NCI-H1092 treated with DMSO at 0.1 percent for 48 hours (cell line): Measurements from ENCODE around the gene S100A2.
"Not testable (repeated sequence)": the region's sequence is repeated elsewhere in the genome, so short reads cannot be mapped to it uniquely, and the experiment has no call there.

ENCODE experiments used
- DNase-seq: peaks from one replicate; lab custom pipeline; 2025; lab: John Stamatoyannopoulos, UW

Gene S100A2

DNA sequence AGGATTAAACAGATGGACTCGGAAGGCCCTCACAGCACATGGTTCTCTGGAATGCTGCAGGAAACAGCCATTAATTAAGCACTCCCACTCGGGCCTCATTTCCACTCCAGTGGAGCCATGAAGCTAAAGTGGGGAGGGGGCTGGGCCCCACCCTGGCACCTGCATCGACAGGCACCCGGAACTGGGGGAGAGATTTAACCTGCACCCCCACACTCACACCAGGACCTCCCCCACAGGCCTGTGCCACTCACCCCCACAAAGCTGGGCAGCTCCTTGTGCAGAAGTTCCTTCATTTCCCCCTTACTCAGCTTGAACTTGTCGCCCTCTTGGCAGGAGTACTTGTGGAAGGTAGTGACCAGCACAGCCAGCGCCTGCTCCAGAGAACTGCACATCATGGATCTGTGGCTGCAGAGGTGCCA lies 2.2 kb downstream of the S100A2 start:
- DNase-seq: no peak

DNA sequence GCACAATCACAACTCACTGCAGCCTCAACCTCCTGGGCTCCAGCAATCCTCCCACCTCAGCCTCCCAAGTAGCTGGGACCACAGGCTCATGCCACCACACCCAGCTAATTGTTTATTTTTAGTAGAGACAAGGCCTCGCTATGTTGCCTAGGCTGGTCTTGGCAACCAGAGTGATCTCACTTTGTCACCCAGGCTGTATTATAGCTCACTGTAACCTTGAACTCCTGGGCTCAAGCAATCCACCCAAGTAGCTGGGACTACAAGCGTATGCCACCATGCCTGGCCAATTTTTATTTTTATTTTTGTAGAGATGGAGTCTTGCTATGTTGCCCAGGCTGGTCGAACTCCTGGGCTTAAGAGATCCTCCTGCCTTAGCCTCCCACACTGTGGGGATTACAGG lies 3.6 kb downstream of the S100A2 start:
- not testable (repeated sequence) for DNase-seq

DNA sequence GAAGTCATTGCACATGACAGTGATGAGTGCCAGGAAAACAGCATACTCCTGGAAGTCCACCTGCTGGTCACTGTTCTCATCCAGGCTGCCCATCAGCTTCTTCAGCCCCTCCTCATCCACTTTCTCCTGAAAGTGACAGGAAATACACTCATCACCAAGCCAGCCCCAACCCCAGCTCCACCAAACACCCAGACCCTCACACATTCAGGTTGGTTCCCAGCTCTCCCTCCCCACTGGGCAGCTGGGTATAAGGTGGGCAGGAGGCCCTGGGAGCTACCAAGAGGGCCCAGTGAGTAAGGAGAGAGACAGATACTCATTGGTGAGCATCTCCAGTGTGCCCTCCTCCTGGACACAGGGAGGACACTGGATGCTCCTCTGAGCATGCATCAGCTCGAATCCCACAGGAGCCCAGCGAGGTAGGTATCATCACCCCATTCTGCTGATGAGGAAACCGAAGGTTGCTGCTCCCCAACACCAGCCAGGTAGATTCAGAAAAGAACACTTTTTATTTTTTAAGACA lies 4.1 kb downstream of the S100A2 start:
- DNase-seq: no peak

DNA sequence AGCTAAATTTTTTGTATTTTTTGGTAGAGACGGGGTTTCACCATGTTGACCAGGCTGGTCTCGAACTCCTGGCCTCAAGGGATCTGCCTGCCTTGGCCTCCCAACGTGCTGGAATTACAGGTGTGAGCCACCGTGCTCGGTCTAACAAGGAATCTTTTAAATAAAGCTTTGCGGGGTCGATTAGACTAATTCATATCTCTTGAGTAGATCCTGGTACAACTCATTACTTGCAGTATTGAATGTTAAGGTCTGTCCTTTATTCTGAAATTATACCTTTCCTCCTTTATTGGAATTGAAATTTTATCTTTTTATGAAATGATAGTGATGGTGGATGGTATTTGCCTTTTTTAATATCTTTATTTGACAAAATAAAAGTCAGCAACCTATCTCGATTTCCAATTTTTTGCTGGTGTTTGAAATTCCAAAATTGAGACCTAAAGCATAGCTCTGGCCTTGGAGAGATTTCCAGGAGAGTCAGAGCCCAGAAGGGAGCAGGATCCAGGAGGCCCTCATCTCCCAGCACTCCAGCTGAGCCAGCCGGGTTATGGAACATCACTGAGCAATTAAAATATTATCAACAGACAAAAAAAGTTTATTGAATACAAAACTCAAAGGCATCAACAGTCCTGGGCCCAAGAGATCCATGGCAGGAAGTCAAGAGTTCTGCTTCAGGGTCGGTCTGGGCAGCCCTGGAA lies 4.7 kb downstream of the S100A2 start:
- DNase-seq: no peak

DNA sequence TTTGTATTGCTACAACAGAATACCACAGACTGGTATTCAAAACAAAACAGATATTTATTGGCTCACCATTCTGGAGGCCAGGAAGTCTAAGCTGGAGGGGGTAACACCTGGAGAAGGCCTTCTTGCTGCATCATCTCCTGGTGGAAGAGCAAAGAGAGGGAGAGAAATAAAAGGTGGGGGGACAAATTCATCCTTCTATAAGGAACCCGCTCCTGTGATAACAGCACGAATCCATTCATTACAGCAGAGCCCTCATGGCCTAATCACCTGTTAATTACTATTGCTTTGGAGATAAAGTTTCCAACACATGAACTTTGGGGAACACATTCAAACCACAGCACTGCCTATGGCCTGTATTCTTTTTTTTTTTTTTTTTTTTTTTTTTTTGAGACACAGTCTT lies 5.4 kb downstream of the S100A2 start:
- no peak for DNase-seq

DNA sequence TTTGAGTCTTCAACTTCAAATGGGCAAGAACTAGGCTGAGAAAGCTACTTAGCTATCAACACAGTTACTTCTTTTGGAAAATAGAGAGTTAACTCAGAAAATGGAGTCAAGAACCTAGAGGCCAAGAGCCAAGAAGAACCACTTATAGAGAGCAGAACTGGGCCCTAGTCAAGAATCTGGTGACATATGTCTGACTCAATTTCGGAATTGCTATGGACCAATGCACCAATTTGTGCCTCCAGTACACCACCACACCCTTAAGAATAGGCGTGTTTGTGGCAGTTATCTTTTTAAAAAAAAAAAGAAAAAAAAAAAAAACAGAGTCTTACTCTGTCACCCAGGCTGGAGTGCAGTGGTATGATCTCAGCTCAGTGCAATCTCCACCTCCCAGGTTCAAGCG lies 7.8 kb downstream of the S100A2 start:
- no peak for DNase-seq

DNA sequence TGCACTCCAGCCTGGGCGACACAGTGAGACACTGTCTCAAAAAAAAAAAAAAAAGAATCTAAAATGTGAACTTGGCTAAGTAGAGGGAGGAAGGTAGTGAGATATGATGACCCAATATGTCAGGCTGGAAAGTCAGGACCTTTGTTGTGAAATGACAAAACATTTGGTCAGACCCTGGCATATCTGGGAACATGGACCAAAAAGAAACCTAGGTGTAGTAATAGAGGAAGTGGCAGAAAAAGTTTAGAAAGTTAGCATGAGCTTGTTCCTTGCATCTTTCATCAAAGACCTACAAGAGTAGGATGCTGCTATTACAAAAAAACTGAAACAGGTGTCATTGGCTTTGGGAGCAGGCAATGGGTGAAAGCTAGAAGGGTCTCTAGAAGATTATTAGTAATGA lies 9.3 kb downstream of the S100A2 start:
- no peak for DNase-seq

DNA sequence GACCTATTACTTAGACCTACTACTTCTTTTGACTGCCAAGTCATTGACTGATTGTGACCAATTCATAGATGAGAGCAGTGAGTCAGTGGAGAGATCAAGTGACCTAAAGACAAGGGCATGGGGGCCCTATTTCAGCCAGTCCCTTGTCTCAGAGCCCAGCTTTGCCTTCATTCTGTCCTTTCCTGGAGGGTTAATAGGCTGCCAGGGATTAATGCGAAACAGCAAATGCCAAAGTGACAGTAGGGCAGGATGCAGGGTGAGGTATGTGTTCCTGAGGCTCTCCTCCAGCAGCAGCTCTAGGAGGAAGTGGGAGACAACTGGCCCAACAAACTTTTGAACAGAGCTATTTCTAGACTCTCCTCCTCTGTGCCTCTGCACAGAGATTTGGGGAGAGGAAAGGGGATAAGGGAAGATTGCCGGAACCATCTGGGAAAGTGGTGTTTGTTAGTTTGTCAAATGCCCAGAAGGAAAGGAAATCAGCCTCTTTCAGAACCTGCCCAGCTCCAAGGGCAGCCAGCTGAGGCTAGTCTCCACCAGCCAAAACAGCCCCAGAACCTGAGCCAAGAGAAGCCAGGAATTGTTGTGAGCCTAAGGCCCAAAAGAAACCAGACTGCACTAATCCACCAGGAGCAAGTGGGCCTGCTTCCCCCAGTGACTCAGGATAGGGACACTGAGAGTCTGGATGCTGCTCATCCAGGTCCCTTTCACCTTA lies 11.7 kb downstream of the S100A2 start:
- DNase-seq: no peak

DNA sequence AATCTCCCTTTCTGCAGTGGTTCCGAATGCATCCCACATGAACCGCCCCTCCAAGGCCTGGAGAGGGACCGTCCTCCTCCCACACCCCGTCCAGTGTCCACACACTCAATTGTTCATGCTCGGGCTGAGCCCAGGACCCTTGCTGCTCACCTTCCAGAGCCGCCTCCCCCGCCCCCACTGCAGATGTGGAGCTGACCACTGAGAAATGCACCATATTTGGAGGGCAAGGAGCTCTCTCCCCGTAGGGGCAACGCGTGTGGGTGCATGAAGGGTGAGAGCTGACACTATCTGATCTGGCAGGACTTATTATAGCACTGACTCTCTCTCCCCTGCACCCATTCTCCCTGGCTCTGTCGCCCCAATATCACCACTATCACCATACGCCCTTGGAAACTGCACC lies 12.5 kb downstream of the S100A2 start:
- no peak for DNase-seq

DNA sequence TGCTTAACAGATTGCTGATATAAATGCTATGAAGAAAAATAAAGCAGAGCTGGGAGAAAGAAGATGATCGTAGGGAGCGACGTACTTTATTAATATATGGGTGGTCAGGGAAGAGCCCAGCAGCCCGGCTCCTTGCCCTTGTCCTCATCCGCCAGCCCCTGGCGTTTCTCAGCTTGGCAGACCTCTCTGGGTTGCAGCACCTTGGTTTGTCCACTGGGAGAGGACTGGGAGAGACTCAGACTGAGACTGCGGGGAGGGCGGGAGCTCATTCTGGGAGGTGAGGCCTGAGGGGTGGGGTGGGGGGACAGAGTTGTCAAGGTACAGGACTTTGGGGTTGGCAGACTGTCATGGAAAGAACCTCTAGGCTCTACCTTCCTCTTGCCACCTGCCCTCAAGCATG lies 13.3 kb downstream of the S100A2 start:
- no peak for DNase-seq

DNA sequence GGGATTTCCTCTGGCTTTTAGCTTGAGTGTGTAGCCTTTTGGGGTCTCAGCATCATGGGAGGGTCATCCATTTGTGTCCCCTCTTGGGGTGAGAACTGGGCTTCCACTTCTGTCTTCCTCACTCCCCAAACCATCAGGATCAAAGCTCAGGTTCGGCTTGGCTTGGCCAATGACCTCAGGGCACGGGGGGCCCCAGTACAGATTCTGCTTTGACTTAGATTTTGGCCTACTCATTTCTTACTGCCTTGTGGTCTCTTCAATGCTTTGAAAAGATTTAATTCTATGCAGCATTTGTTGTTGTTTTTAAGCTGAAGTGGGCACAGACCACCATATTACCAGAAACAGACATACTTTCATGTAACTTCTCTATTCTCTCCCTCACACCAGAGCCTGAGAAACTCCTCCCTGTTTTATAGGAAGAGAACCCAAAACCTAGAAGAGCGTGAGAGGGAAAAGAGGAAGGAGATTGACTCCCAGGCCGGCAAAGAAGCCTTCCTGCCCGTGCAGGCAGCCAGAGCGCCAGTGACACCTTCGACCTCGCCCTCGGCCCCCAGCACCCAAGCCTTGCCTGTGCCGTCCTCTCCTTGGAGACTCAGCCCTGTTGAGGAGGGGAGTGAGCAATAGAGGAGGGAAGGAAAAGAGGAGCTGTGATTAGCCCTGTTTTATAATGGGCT lies 14.7 kb downstream of the S100A2 start:
- DNase-seq: no peak

DNA sequence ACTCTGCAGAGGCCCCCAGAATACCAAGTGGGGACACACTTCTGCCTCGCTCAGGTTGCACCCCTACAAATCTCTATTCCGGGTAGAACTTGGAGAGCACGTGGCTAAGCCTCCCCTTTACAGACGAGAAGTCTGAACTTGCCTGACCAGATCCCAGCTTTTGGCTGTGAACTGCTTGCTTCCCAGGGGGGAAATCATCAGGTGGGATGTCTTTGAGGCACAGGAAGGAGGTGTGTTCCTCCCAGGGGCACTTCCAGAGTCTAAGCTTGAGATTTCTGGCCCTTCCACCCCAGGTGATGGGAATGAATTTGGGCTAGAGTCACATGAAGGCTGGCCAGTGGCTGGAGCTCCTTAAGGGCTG lies 15.3 kb downstream of the S100A2 start:
- no peak for DNase-seq

DNA sequence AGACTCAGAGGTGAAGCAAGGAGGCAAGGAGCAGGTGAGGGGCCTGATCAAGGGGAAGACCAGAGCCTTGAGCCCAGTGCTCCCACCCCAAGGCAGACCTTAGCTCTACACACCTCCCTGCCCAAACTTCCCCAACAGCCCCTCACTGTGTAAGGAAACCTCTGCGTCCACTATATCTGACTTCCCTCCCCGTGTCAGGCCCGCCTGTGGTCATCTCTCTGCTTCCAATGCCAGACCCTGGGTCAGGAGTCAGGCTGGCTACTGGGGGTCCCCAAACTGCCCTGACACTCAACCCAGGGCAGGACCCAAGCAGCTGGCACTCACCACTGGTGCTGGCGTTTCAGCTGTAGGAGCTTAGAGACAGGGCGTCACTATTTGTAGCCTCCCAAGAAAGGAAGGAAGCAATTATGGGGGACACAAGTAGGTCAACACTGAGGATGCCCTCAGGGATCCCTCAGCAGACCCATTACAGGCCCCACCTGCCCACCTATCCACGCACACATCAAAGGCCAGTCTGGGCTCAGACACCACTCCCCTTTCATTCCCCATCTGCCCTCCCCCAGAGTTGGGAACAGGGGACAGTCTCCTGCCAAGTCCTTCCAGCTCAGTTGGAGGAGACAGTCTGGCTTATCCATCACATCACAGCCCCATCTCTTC lies 15.8 kb downstream of the S100A2 start:
- DNase-seq: no peak

DNA sequence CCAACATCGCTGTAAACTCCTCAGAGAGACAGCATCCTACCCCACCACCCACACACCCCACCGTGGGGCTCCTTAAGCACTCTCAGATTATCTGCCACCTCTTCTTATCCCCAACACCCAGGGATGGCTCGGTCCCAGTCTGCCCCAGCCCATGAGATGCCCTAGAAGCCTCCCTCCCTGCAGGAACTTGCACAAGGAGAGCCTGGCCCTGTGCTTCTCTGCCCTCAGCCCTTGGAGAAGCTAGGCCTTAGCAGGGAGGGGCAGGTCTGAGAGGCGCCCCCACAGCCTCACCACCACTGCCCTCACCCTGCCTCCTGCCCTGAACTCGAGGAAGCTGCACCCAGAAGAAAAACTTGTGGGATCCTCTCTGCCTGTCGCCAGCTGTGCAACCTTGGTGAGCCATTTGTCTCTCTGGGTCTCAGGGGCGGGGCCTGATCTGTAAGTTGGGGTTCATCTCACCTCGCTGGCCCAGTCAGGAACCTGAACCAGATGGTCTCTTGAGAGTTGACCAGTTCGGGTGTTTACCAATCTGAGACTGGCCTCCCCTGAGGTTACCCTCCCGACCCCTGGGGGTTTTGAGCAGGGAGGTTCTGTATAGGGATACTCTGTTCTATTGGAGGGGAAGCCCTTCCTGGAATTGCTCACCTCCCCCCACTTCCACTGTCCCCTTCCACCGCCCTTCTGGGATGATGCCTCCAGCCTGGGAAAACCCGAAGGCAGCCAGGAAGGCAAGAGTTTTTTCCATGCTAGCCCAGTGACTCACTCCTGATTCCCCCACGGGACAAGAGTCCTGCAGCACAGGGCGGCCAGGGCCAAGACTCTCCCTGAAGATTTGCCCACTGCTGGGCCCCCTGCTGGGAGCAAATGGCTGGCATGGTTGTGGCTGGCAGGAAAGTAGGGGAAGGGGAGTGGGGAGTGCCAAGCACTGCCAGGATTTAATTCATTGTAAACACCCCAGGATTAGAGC lies 16.6 kb downstream of the S100A2 start, which contains the start of gene S100A3:
TSS of gene S100A3 (minus strand) at position 537 of the 967 bp plus-strand sequence. CDS start 773 bp downstream, outside the sequence.
- no peak for DNase-seq

DNA sequence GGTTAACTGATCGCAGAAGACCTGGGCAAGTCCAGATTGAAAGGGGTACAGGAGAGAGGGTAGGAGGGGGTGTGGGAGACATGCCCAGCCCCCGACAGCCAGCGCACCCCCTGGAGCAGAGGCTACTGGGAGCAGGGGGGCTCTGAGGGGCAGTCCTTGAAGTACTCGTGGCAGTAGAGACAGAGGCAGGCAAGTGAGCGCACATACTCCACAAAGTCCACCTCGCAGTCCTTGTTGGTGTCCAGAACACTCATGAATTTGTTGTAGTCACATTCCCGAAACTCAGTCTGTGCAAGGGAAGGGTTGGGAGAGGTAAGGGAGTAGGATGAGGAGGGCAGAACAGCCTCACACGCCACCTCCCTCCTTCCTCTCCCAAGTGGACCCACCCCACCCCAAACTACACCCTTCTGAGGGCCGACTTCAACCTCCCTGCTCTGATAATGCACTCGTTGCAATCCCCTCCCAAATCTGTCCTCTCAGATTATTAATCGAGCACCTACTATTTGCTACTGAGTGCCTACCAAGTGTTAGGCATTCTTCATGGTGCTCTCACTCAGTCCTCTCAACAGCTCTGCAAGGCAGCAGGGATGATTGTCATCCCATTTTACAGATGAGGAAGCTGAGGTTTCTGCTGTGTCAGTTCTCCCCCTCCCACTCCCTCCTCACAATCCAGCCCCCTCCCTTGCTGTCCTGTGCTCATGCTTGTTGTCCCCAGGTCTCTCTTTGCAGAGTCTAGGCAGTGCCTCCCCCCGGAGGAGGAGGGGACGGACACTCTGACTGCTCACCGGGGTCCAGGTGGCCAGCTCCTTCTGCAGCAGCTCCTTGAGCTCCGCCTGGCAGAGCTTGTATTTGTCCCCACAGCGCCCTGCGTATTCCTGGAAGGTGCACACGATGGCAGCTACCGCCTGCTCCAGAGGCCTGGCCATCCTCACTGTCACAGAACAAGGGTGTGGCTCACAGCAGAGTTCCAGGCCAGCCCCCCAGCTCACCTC lies 17.8 kb downstream of the S100A2 start:
- no peak for DNase-seq

DNA sequence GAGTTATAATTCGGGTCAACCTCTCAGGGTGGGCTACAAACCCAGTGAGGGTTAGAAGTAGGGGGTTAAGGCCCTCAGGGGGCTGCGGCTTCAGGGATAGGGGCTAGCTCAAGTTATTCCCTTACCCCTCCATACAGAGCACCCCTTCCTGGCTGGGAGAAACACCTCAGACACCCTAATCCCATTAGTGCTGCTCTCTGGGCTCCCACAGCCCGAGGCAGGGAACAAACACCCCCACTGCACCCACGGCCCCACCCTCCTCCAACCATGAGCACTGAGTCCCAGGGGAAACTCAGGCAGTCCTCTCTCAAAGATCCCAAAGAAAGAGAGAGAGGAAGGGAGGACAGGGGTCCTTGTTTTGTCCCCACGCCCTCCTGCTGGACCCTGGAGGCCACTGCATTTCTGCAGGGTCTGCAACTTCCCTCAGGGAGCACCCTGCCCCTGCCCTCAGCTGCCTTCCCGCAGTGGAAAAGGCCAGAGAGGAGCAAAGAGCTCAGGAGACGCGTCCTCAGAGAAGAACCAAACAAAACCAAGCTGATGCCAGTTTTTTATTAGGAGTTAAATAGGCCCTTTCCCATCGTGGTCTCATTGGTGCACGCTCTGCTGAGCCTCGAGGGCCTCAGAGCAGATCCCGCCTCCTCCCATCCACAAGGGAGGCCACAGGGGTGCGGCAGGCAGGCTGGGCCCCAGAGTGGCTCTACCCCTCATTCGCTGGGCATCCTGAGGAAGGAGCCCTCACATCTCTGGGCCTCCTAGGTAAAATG lies 18.7 kb downstream of the S100A2 start:
- no peak for DNase-seq

DNA sequence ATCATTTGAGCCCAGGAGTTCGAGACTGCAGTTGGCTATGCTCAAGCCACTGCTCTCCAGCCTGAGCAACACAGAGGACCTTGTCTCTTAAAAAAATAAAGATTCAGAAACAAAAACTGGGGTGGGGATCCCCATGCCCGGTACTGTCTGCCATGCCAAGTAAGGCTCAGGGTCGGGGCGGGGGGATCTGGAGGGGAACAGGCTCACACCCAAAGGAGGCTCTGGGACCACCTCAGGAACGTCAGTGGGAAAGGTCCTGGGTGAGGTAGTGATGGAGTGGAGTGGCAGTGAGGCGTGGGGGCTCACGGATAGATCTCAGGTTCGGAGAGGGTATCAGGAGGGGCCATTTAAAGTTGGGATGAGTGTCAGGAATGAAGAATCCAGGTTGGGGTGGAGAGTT lies 19.3 kb downstream of the S100A2 start:
- DNase-seq: no peak

DNA sequence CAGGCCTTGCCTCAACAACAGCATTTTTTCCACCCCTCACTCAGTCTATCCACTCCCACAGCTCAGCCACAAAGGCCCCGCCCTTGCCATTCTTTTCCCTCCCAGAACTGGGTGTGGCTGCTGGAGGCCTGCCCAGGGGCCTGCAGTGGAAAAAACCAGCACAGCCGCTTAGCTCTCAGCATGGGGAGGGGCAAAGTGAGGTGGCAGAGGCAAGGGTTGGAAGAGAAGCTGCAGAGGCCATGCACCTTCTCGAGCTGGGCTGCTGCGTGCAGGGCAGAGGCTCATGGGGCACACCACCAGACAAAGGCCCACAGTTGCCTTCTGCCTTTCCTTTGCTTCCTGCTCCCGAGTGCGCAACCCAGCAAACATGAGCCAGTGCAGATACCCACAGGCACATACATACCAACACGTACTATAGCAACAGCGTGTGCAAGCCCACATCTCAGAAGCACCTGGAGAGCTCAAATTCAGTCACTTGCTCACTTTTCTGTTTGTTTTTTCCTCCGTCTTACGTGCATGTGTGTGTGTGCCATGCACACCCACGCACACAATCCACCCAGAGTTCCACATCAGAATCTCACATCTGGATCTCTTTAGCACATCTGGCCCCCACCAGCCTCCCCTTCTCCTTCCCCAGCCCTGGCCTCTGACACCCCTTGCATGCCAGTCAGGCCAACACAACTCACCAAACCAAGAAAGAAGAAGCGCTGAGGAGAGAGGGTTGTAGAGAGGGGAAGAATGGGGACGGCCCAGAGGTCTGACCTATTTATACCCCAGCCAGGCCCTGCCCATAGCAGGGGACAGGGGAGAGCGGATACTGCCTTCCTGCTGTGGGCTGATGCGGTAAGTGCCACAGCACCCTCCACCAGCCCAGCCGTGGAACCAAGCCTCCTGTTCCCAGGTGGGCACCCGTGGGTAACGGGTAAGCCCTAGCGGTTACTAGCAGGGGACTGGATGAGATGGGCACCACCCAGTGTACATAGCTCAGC lies 20.3 kb downstream of the S100A2 start, which contains the start of gene S100A4:
TSS of gene S100A4 (minus strand) at position 740 of the 989 bp plus-strand sequence. CDS start 1,012 bp downstream, outside the sequence.
- DNase-seq: peak; percentile 72
